Measurements from ENCODE around the gene C1QTNF6. TPM values are rescaled to one million over a fixed set of nuclear protein-coding genes. Genes with fewer than 3 reads are reported as not detected.

Gene C1QTNF6
- polyA plus RNA-seq, 1 donor from 2014 or later: 5.3 TPM

DNA sequence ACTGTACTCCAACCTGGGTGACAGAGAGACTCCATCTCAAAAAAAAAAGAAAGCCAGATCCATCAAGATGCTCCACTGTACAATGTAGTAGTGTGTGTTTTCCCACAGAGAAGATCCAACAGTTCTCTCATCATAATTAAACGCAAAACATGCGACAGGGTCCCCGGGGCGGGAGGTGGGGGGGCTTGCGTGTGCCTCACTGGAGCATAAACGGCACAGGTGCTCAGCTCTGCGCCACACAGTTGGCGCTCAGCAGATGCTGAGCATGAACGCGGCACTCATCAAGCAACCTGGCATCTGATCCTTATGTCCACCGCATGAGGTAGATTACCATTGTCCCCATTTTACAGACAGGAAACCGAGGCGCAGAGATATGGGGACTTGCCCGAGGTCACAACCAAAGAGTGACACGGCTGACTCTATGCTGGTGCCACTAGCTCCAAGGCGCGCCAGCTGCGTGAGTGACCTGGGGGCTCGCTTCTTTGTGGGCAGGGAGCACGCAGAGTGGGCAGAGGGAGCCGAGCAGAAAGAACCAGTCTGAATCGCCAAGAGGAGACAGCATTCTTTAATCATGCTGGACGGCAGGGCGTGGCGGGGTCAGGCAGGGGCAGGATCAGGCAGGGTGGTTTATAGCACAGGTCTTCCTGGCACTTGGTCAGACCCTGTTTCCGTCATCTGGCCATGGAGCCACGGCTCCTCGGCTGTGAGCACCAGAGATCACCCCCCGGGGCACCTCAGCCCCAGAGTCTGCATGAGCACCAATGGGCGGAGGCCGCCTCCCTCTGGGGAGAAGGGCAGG lies 8.2 kb downstream of the C1QTNF6 start:
- no peaks in the 10 kb centered on the region for H4K20me1 ChIP-seq (ENCODE audit: insufficient read depth)
- no peak overlapping the region for H2AFZ ChIP-seq (ENCODE audit: low read depth, low read length)
- no peaks in the 10 kb centered on the region for H3K36me3 ChIP-seq (ENCODE audit: insufficient read depth, low read length)
- H3F3A ChIP-seq (ENCODE audit: insufficient read depth, low read length, poor library complexity, severe bottlenecking): no peaks in the 10 kb centered on the region
- H3K4me3 ChIP-seq (ENCODE audit: low read length): no peak overlapping the region
- no peak for TF ChIP-seq REST (IDR thresholded peaks at IDR 0.05; ENCODE audit: borderline replicate concordance)
- no peak for TF ChIP-seq MXI1 (conservative IDR thresholded peaks at IDR 0.05; ENCODE audit: poor library complexity, severe bottlenecking)
- no peak for TF ChIP-seq EP300 (conservative IDR thresholded peaks at IDR 0.05; ENCODE audit: poor library complexity, severe bottlenecking)
- TF ChIP-seq TAF1 (IDR thresholded peaks at IDR 0.05; ENCODE audit: low read depth): no peak
- no peak for TF ChIP-seq SMC3 (conservative IDR thresholded peaks at IDR 0.05; ENCODE audit: poor library complexity)
- no peak for TF ChIP-seq CTCF (IDR thresholded peaks at IDR 0.05; ENCODE audit: poor library complexity, severe bottlenecking)
- no peak for TF ChIP-seq POLR2AphosphoS5 (IDR thresholded peaks at IDR 0.05)
- no peak for TF ChIP-seq EZH2 (IDR thresholded peaks at IDR 0.05; ENCODE audit: borderline replicate concordance, insufficient read depth, low read length, poor library complexity, severe bottlenecking)
- TF ChIP-seq RAD21 (conservative IDR thresholded peaks at IDR 0.05): no peak
- H3K79me2 ChIP-seq (replicated peaks; ENCODE audit: insufficient read depth, low read length): no peaks in the 10 kb centered on the region
- no peaks in the 10 kb centered on the region for H3K9me2 ChIP-seq (ENCODE audit: insufficient read depth, low read length)
- H3K27ac ChIP-seq (ENCODE audit: low read length): no peak overlapping the region
- no peaks in the 10 kb centered on the region for H3K9me3 ChIP-seq (ENCODE audit: low read length)
- no peak overlapping the region for H3K9ac ChIP-seq (ENCODE audit: low read length)
- no peaks in the 10 kb centered on the region for H3K27me3 ChIP-seq (ENCODE audit: insufficient read depth, low read depth, low read length)
- no peak overlapping the region for H3K4me2 ChIP-seq (ENCODE audit: low read length)

- Histone ChIP-seq H3K27ac (ENCODE audit: low read length) (no peak overlapping the region), H2AFZ (ENCODE audit: low read depth, low read length) (no peak overlapping the region), H3K9ac (ENCODE audit: low read length) (no peak overlapping the region), H3K9me2 (ENCODE audit: insufficient read depth, low read length) (no peaks in the 10 kb centered on the region), H3K27me3 (ENCODE audit: insufficient read depth, low read depth, low read length) (no peaks in the 10 kb centered on the region), H3K36me3 (ENCODE audit: insufficient read depth, low read length) (no peaks in the 10 kb centered on the region), H3K4me2 (ENCODE audit: low read length) (no peak overlapping the region), H4K20me1 (ENCODE audit: insufficient read depth) (no peaks in the 10 kb centered on the region), H3K9me3 (ENCODE audit: low read length) (no peaks in the 10 kb centered on the region), H3F3A (ENCODE audit: insufficient read depth, low read length, poor library complexity, severe bottlenecking) (no peaks in the 10 kb centered on the region), H3K79me2 (replicated peaks; ENCODE audit: insufficient read depth, low read length) (no peaks in the 10 kb centered on the region), H3K4me3 (ENCODE audit: low read length) (no peak overlapping the region)
- no peak for TF ChIP-seq SMC3 (conservative IDR thresholded peaks at IDR 0.05; ENCODE audit: poor library complexity)
- TF ChIP-seq MXI1 (conservative IDR thresholded peaks at IDR 0.05; ENCODE audit: poor library complexity, severe bottlenecking): no peak
- no peak for TF ChIP-seq EP300 (conservative IDR thresholded peaks at IDR 0.05; ENCODE audit: poor library complexity, severe bottlenecking)
- TF ChIP-seq RAD21 (conservative IDR thresholded peaks at IDR 0.05): no peak
- no peak for TF ChIP-seq TAF1 (IDR thresholded peaks at IDR 0.05; ENCODE audit: low read depth)
- TF ChIP-seq POLR2AphosphoS5 (IDR thresholded peaks at IDR 0.05): no peak
- TF ChIP-seq EZH2 (IDR thresholded peaks at IDR 0.05; ENCODE audit: borderline replicate concordance, insufficient read depth, low read length, poor library complexity, severe bottlenecking): no peak
- TF ChIP-seq CTCF (IDR thresholded peaks at IDR 0.05; ENCODE audit: poor library complexity, severe bottlenecking): no peak
- TF ChIP-seq REST (IDR thresholded peaks at IDR 0.05; ENCODE audit: borderline replicate concordance): no peak
These were observed 8.9 kb downstream of the C1QTNF6 start for GRCh38 chr22:37179126-37179470.

Data from neural cell (in vitro differentiated cells).